ENCODE data around the gene PPDPF. TPM values are rescaled to one million over a fixed set of nuclear protein-coding genes. Genes with fewer than 3 reads are reported as not detected.

PPDPF gene
- total RNA-seq, 1 experiment from 2014 or later, result 149 TPM

DNA sequence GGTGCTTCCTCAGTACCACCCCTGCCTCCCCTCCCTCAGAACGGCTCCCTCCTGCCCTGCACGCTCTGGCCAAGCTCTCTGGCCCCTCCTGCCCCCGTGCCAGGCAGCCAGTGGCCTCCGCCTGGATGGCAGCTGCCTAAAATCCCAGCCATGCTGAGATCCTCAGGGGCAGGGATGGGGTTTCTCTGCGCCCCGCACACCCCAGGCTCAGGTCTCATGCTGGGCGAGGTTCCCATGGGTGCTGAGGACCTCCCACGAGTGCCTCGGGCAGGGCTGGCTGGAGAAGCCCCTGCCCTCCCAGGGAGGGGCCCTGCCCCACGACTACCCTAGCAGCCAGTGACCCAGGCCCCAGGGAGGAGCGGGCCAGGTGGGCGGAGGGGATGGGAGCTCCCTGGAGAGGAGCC is 13.9 kb downstream of the PPDPF start:
- Histone ChIP-seq H3K23ac (ENCODE audit: insufficient read length, low read depth, low read length) (no peak overlapping the region), H2BK12ac (ENCODE audit: insufficient read length, low read depth, low read length) (no peak overlapping the region), H2BK20ac (ENCODE audit: low read depth, low read length, poor library complexity, severe bottlenecking) (no peak overlapping the region), H3K79me2 (ENCODE audit: insufficient read depth, low read length) (no peaks in the 10 kb centered on the region), H2AFZ (ENCODE audit: low read length) (no peak overlapping the region), H3K14ac (ENCODE audit: insufficient read depth, low read length) (no peak overlapping the region; the same call in 1 of the 2 replicates), H2BK5ac (ENCODE audit: insufficient read length, low read length) (no peak overlapping the region), H3K18ac (ENCODE audit: insufficient read length, low read depth, low read length) (no peak overlapping the region), H3K4ac (ENCODE audit: low read depth, low read length) (no peak overlapping the region), H3K9me3 (ENCODE audit: control insufficient read depth, low read depth, low read length) (no peaks in the 10 kb centered on the region), H2BK120ac (ENCODE audit: low read depth, low read length, poor library complexity, severe bottlenecking) (no peak overlapping the region), H3K4me2 (ENCODE audit: insufficient read depth, insufficient read length, low read length) (no peak overlapping the region), H3K9ac (ENCODE audit: extremely low read depth, insufficient read length, low read length) (no peak overlapping the region), H3K27ac (ENCODE audit: insufficient read length, low read depth, low read length) (no peak overlapping the region), H3T11ph (ENCODE audit: low read length) (no peak overlapping the region), H4K5ac (ENCODE audit: insufficient read length, low read depth, low read length) (no peak overlapping the region), H3K4me1 (ENCODE audit: insufficient read depth, low read length) (no peaks in the 10 kb centered on the region), H4K91ac (ENCODE audit: insufficient read length, low read depth, low read length) (no peak overlapping the region), H3K79me1 (ENCODE audit: insufficient read depth, low read depth, low read length, poor library complexity, severe bottlenecking) (no peaks in the 10 kb centered on the region), H4K20me1 (ENCODE audit: control insufficient read depth, insufficient read depth, insufficient read length) (peaks cover 5% of the 10 kb centered on the region), H3K27me3 (ENCODE audit: insufficient read depth, low read length) (no peaks in the 10 kb centered on the region), H2AK5ac (ENCODE audit: insufficient read length, low read length) (no peak overlapping the region), H4K8ac (replicated peaks; ENCODE audit: insufficient read length, low read depth, low read length) (no peak overlapping the region), H3K23me2 (ENCODE audit: insufficient read length, low read depth, low read length, poor library complexity, severe bottlenecking) (no peaks in the 10 kb centered on the region), H3K56ac (ENCODE audit: insufficient read length, low read depth, low read length) (no peak overlapping the region), H2BK15ac (ENCODE audit: low read depth, low read length) (no peak overlapping the region; the same call in 1 of the 2 replicates)
- no peaks in the 10 kb centered on the region for H3K36me3 Mint-ChIP-seq (ENCODE audit: insufficient read depth in 1 of 3, low read depth in 3 of 3)
- no CpG with 5 or more reads among the region's 12 CpGs for WGBS (ENCODE audit: extremely low coverage, insufficient read length, low lambda C conversion rate)
- H3K27ac Mint-ChIP-seq, result no peak overlapping the region
- no peak for DNase-seq
- H3K4me1 Mint-ChIP-seq, result peaks cover 3 to 8% of the 10 kb centered on the region in 2 experiments; a peak in 3 of 4 replicates
- TF ChIP-seq, protein P1, sequence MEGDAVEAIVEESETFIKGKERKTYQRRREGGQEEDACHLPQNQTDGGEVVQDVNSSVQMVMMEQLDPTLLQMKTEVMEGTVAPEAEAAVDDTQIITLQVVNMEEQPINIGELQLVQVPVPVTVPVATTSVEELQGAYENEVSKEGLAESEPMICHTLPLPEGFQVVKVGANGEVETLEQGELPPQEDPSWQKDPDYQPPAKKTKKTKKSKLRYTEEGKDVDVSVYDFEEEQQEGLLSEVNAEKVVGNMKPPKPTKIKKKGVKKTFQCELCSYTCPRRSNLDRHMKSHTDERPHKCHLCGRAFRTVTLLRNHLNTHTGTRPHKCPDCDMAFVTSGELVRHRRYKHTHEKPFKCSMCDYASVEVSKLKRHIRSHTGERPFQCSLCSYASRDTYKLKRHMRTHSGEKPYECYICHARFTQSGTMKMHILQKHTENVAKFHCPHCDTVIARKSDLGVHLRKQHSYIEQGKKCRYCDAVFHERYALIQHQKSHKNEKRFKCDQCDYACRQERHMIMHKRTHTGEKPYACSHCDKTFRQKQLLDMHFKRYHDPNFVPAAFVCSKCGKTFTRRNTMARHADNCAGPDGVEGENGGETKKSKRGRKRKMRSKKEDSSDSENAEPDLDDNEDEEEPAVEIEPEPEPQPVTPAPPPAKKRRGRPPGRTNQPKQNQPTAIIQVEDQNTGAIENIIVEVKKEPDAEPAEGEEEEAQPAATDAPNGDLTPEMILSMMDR (conservative IDR thresholded peaks at IDR 0.05), result no peak
- no peaks in the 10 kb centered on the region for H3K27me3 Mint-ChIP-seq (ENCODE audit: low read depth)
- H3K9me3 Mint-ChIP-seq, result no peaks in the 10 kb centered on the region
- no peak overlapping the region for H3K4me3 Mint-ChIP-seq
